ENCODE measurements around the gene ARPP19. TPM values are rescaled to one million over a fixed set of nuclear protein-coding genes. Genes with fewer than 3 reads are reported as not detected.

The ARPP19 gene
- total RNA-seq, 1 experiment from 2014 or later = 163 TPM

DNA sequence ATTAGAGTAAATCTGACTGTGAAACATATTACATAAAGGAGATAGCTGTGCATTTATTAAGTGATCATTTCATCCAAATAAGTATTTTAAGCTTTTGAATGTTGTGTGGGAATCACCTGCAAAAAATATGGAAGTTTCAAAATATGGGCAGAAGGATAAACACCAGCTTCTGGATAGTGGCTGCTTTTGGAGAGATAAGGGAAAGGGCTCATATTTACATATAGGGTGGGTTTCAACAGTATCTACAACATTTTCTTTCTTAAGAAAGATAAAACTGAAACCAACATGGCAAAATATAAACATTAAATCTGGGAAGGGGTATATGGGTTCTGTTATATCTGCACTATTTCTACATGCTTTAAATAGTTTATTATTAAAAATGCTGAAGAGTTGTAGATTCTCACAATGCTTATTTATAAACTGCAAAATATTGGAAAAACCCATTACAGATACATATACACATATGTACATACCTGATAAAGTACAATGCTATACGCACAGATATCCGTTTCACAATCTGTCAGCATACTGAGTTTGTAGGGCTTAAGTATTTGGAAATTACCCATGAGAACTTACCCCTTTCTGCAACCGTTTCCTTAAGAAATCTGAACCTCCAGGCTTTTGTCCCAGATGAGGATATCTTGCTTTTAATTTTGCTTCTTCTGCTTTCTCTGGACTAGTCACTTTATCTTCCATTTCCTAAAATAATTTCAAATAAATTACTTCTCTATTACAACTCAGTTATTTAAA lies 12.1 kb downstream of the ARPP19 start (continued):
- TF ChIP-seq ATF3 (IDR thresholded peaks at IDR 0.05) (no peak), EZH2 (IDR thresholded peaks at IDR 0.05) (no peak), FOSL1 (IDR thresholded peaks at IDR 0.05; ENCODE audit: low read depth) (no peak), SP1 (IDR thresholded peaks at IDR 0.05; ENCODE audit: low read depth) (no peak)

DNA sequence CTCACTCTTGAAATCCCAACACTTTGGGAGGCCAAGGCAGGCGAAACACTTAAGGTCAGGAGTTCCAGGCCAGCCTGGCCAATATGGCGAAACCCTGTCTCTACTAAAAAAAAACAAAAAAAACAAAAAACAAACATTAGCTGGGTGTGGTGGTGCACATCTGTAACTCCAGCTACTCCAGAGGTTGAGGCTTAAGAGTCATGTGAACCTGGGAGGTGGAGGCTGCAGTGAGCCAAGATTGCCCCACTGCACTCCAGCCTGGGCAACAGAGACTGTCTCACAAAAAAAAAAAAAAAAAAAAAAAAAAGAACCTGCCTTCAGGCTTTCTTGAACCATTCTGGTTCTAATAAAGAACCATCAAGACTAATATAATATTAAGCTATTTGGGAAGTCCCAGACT lies 16.5 kb downstream of the ARPP19 start:
- Histone ChIP-seq H3K9me3 (ENCODE audit: control insufficient read depth in 1 of 2, insufficient read depth in 1 of 2, low read depth in 1 of 2, low read length in 2 of 2) (no peaks in the 10 kb centered on the region), H3K9ac (ENCODE audit: low read length) (no peak overlapping the region), H4K20me1 (ENCODE audit: insufficient read depth) (peaks cover 12% of the 10 kb centered on the region; the same call in 1 of the 2 replicates), H3K36me3 (ENCODE audit: control insufficient read depth in 1 of 2, insufficient read depth in 2 of 2, low read length in 2 of 2) (peaks cover 27 to 31% of the 10 kb centered on the region in 2 experiments), H3K4me3 (replicated peaks in 1 of 2; ENCODE audit: low read depth in 1 of 2, low read length in 2 of 2) (no peak overlapping the region), H3K79me2 (ENCODE audit: insufficient read depth, low read length) (peaks cover 62% of the 10 kb centered on the region), H3K4me1 (ENCODE audit: control insufficient read depth in 1 of 2, insufficient read depth in 2 of 2, low read length in 2 of 2) (no peaks in the 10 kb centered on the region), H3K27me3 (ENCODE audit: insufficient read depth, low read length) (no peaks in the 10 kb centered on the region), H2AFZ (ENCODE audit: low read depth, low read length, poor library complexity, severe bottlenecking) (no peak overlapping the region), H3K27ac (ENCODE audit: low read depth, low read length) (no peak overlapping the region), H3K4me2 (ENCODE audit: low read length) (no peak overlapping the region), H3K9me2 (ENCODE audit: insufficient read depth) (no peaks in the 10 kb centered on the region)
- no peak for DNase-seq (ENCODE audit: low read depth, low spot score)
- TF ChIP-seq CBX3 (IDR thresholded peaks at IDR 0.05; ENCODE audit: low read depth) (no peak), FOSL1 (IDR thresholded peaks at IDR 0.05; ENCODE audit: low read depth) (no peak), ELF1 (IDR thresholded peaks at IDR 0.05; ENCODE audit: borderline replicate concordance, low read depth) (no peak), JUND (IDR thresholded peaks at IDR 0.05) (no peak), YY1 (IDR thresholded peaks at IDR 0.05; ENCODE audit: extremely low read depth, insufficient replicate concordance, low read depth, low read length) (no peak), CTCF (IDR thresholded peaks at IDR 0.05 in 2 of 3, conservative IDR thresholded peaks at IDR 0.05 in 1 of 3; ENCODE audit: borderline replicate concordance in 1 of 3, insufficient read depth in 1 of 3, low read depth in 2 of 3, low read length in 2 of 3) (no peak), ATF3 (IDR thresholded peaks at IDR 0.05) (no peak), SIN3A (IDR thresholded peaks at IDR 0.05; ENCODE audit: low read depth) (no peak), POLR2AphosphoS5 (IDR thresholded peaks at IDR 0.05; ENCODE audit: low read depth, low read length) (no peak), TCF7L2 (IDR thresholded peaks at IDR 0.05; ENCODE audit: borderline replicate concordance, extremely low read depth, insufficient read depth, insufficient read length) (no peak), EZH2phosphoT487 (IDR thresholded peaks at IDR 0.05; ENCODE audit: borderline replicate concordance) (no peak), EGR1 (IDR thresholded peaks at IDR 0.05; ENCODE audit: low read depth) (no peak), EZH2 (IDR thresholded peaks at IDR 0.05) (no peak), RAD21 (IDR thresholded peaks at IDR 0.05; ENCODE audit: low read depth) (no peak), SP1 (IDR thresholded peaks at IDR 0.05; ENCODE audit: low read depth) (no peak), POLR2A (IDR thresholded peaks at IDR 0.05; ENCODE audit: borderline replicate concordance, extremely low read depth, insufficient read depth, insufficient read length) (no peak), ZNF274 (IDR thresholded peaks at IDR 0.05; ENCODE audit: low read depth, low read length) (no peak), SRF (IDR thresholded peaks at IDR 0.05; ENCODE audit: low read depth) (no peak)
- TF ChIP-seq, protein P1, sequence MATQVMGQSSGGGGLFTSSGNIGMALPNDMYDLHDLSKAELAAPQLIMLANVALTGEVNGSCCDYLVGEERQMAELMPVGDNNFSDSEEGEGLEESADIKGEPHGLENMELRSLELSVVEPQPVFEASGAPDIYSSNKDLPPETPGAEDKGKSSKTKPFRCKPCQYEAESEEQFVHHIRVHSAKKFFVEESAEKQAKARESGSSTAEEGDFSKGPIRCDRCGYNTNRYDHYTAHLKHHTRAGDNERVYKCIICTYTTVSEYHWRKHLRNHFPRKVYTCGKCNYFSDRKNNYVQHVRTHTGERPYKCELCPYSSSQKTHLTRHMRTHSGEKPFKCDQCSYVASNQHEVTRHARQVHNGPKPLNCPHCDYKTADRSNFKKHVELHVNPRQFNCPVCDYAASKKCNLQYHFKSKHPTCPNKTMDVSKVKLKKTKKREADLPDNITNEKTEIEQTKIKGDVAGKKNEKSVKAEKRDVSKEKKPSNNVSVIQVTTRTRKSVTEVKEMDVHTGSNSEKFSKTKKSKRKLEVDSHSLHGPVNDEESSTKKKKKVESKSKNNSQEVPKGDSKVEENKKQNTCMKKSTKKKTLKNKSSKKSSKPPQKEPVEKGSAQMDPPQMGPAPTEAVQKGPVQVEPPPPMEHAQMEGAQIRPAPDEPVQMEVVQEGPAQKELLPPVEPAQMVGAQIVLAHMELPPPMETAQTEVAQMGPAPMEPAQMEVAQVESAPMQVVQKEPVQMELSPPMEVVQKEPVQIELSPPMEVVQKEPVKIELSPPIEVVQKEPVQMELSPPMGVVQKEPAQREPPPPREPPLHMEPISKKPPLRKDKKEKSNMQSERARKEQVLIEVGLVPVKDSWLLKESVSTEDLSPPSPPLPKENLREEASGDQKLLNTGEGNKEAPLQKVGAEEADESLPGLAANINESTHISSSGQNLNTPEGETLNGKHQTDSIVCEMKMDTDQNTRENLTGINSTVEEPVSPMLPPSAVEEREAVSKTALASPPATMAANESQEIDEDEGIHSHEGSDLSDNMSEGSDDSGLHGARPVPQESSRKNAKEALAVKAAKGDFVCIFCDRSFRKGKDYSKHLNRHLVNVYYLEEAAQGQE (IDR thresholded peaks at IDR 0.05; ENCODE audit: low read depth) = no peak
- ChIA-PET POLR2A (interaction anchor here (0.7 kb wide), 1 partner anchor 99 kb away, joined by 4 read pairs; no protein-coding TSS in a partner anchor), CTCF (interaction anchor here (0.7 kb wide), 1 partner anchor 296 kb away, joined by 3 read pairs; no protein-coding TSS in a partner anchor), RAD21 (ENCODE audit: low non-redundant PET in 1 of 2, low total read pairs in 2 of 2, uncharacterized antibody in 2 of 2, unreplicated experiment in 2 of 2) (interaction anchor here in 1 of 2 experiments (0.7 kb wide), 1 partner anchor 292 kb away, joined by 6 read pairs; no protein-coding TSS in a partner anchor)
- intact Hi-C loops (cut with micrococcal nuclease) = no loop called here
- ATAC-seq = no peak
- no TSS peak for BruUV-seq (replicated peaks)

All from HCT116 (cell line).